A549 (cell line): Measurements from ENCODE around the gene VSX1. TPM values are rescaled to one million over a fixed set of nuclear protein-coding genes. Genes with fewer than 3 reads are reported as not detected.

Experiments
- ATAC-seq, 2 experiments: fragments of 200-7000 bp in 1 of 2; fragments of >200 bp in 1 of 2; cut with Nextera tagmentation in 1 of 2; cut with Tn5 transposase in 1 of 2; 3 replicates each; pipeline versions ENCODE4 v1.8.0 to v1.9.1; 2018 to 2020; ENCODE audit warnings: mild to moderate bottlenecking in 1 of 2, moderate library complexity in 1 of 2
- CTCF ChIA-PET: fragments of 300-600 bp; sonication (Branson Sonifier 250); formaldehyde crosslinking; extraction: SDS; loops from one replicate; lab custom pipeline; 2021; ENCODE audit warnings: antibody characterized with exemption, inconsistent platforms; lab: Yijun Ruan, JAX
- POLR2A ChIA-PET: fragments of 350-600 bp; formaldehyde crosslinking; extraction: SDS; loops from one replicate; lab custom pipeline; 2021; ENCODE audit warnings: antibody characterized with exemption, inconsistent platforms; lab: Yijun Ruan, JAX
- DNase-seq, 2 experiments: peaks; one replicate each; pipeline versions ENCODE4 v3.0.0 to v3.0.0-alpha.2; 2011 to 2016; ENCODE audit warnings: low read depth in 1 of 2, low spot score in 1 of 2
- FAIRE-seq: peaks from 2 replicates; lab custom pipeline; 2011; peaks lifted over from hg19 to GRCh38; lab: Jason Lieb, UNC
- H3K27ac ChIP-seq, 2 experiments: fragments of >200 bp; sonication (Bioruptor Twin); formaldehyde crosslinking; 3 replicates each; pipeline ENCODE4 v1.5.1; 2016 to 2017
- H3K4me1 ChIP-seq: fragments of >200 bp; sonication (Bioruptor Twin); formaldehyde crosslinking; 3 replicates; pipeline ENCODE4 v1.6.1; 2016
- H3K4me2 ChIP-seq: fragments of >200 bp; sonication (Bioruptor Twin); formaldehyde crosslinking; 3 replicates; pipeline ENCODE4 v1.6.1; 2016
- H3K4me3 ChIP-seq: fragments of >200 bp; sonication (Bioruptor Twin); formaldehyde crosslinking; 3 replicates; pipeline ENCODE4 v1.5.1; 2016
- H3K9me3 ChIP-seq: fragments of >200 bp; sonication (Bioruptor Twin); formaldehyde crosslinking; 3 replicates; pipeline ENCODE4 v1.6.1; 2016
- ATOH8 ChIP-seq: fragments of 250-450 bp; sonication (Bioruptor Pico); IDR thresholded peaks from 2 replicates; pipeline ENCODE4 v1.5.0; 2020; ENCODE audit warnings: low read depth, mild to moderate bottlenecking, moderate library complexity
- BHLHE40 ChIP-seq: IDR thresholded peaks from 2 replicates; pipeline ENCODE4 v1.6.1; 2012; ENCODE audit warnings: low read depth, low read length, inconsistent platforms
- CBX8 ChIP-seq: fragments of 200-600 bp; sonication (generic); IDR thresholded peaks from 2 replicates; pipeline ENCODE4 v1.6.1; 2016
- CEBPB ChIP-seq, 2 experiments: fragments of >200 bp in 1 of 2; sonication (Bioruptor Twin) in 1 of 2; formaldehyde crosslinking in 1 of 2; IDR thresholded peaks; 2 replicates each; pipeline ENCODE4 v1.6.1; 2012 to 2016
- CTCF ChIP-seq: fragments of >200 bp; sonication (Bioruptor Twin); formaldehyde crosslinking; IDR thresholded peaks from 3 replicates; pipeline ENCODE4 v1.5.1; 2016
- EHMT2 ChIP-seq: fragments of 200-600 bp; sonication (generic); IDR thresholded peaks from 2 replicates; pipeline ENCODE4 v1.6.1; 2016; ENCODE audit warnings: antibody characterized with exemption, low read depth, mild to moderate bottlenecking, moderate library complexity
- EP300 ChIP-seq, 2 experiments: fragments of >200 bp; sonication (Bioruptor Twin); formaldehyde crosslinking; IDR thresholded peaks; 2 replicates in 1 of 2; 3 replicates in 1 of 2; pipeline ENCODE4 v1.6.1; 2016 to 2017
- ESRRA ChIP-seq: fragments of 150-350 bp; IDR thresholded peaks from 2 replicates; pipeline ENCODE4 v1.6.1; 2014; ENCODE audit warnings: mild to moderate bottlenecking, low read length, borderline replicate concordance
- HDAC2 ChIP-seq: fragments of 200-600 bp; sonication (generic); IDR thresholded peaks from 2 replicates; pipeline ENCODE4 v1.6.1; 2016
- HES2 ChIP-seq: fragments of >200 bp; sonication (Bioruptor Twin); formaldehyde crosslinking; IDR thresholded peaks from 2 replicates; pipeline ENCODE4 v1.6.1; 2016
- JUNB ChIP-seq: fragments of >200 bp; sonication (Bioruptor Twin); formaldehyde crosslinking; IDR thresholded peaks from 2 replicates; pipeline ENCODE4 v1.6.1; 2016
- MAX ChIP-seq: IDR thresholded peaks from 2 replicates; pipeline ENCODE4 v1.6.1; 2012
- MYC ChIP-seq: IDR thresholded peaks from 2 replicates; pipeline ENCODE4 v1.6.1; 2012; ENCODE audit warnings: mild to moderate bottlenecking, inconsistent platforms, low read length, improper control_type of control experiment, borderline replicate concordance
- NPAS2 ChIP-seq: fragments of 250-450 bp; sonication (Bioruptor Pico); IDR thresholded peaks from 2 replicates; pipeline ENCODE4 v1.8.0; 2022; ENCODE audit warnings: mild to moderate bottlenecking, moderate library complexity, borderline replicate concordance
- PHF8 ChIP-seq: fragments of 200-600 bp; sonication (generic); IDR thresholded peaks from 2 replicates; pipeline ENCODE4 v1.6.1; 2016; ENCODE audit warnings: low read depth, mild to moderate bottlenecking, antibody characterized with exemption, moderate library complexity, borderline replicate concordance
- POLR2AphosphoS2 ChIP-seq: conservative IDR thresholded peaks from 2 replicates; pipeline ENCODE4 v1.6.1; 2012; ENCODE audit warnings: low read length, improper control_type of control experiment, inconsistent platforms
- RAD21 ChIP-seq, 2 experiments: fragments of >200 bp in 1 of 2; sonication (Bioruptor Twin) in 1 of 2; formaldehyde crosslinking in 1 of 2; IDR thresholded peaks in 1 of 2; conservative IDR thresholded peaks in 1 of 2; 2 replicates in 1 of 2; 3 replicates in 1 of 2; pipeline ENCODE4 v1.6.1; 2012 to 2018; ENCODE audit warnings: inconsistent platforms in 1 of 2
- REST ChIP-seq: fragments of 200-600 bp; sonication (generic); IDR thresholded peaks from 2 replicates; pipeline ENCODE4 v1.6.1; 2016; ENCODE audit warnings: antibody characterized with exemption, mild to moderate bottlenecking, moderate library complexity
- RFX5 ChIP-seq: fragments of 450-650 bp; IDR thresholded peaks from 2 replicates; pipeline ENCODE4 v1.7.1; 2014; ENCODE audit warnings: antibody characterized with exemption, mild to moderate bottlenecking, moderate library complexity
- TFCP2L1 ChIP-seq: fragments of 250-450 bp; sonication (Bioruptor Pico); IDR thresholded peaks from 2 replicates; pipeline ENCODE4 v1.5.0; 2021; ENCODE audit warnings: mild to moderate bottlenecking
- USF2 ChIP-seq: fragments of 450-650 bp; IDR thresholded peaks from 2 replicates; pipeline ENCODE4 v1.6.1; 2014; ENCODE audit warnings: antibody characterized with exemption
- ZSCAN20 ChIP-seq: fragments of 250-450 bp; sonication (Bioruptor Pico); IDR thresholded peaks from 2 replicates; pipeline ENCODE4 v1.8.0; 2022; ENCODE audit warnings: mild to moderate bottlenecking, moderate library complexity
- WGBS: methylation state at CpG from one replicate; pipeline ENCODE4 v1.1.6; 2017; ENCODE audit errors: missing lambda C conversion rate; 5-methylcytosine and 5-hydroxymethylcytosine counted together
- polyA plus RNA-seq, 4 experiments: library from polyadenylated mRNA; depleted of rRNA in 3 of 4; stranded (reverse); fragments of >200 nt; fragmentation: RNase III in 1 of 4; extraction: RNeasy Plus Mini Kit Qiagen cat#74134 plus additional on column Dnase treatment in 1 of 4; gene quantifications; 2 replicates in 3 of 4; 3 replicates in 1 of 4; pipeline ENCODE4 v1.2.3, GENCODE V29; 2011 to 2017

Gene VSX1
- polyA plus RNA-seq, 2 of the 4 experiments (the other 2 are of a cell fraction): 0.77 to 2.9 TPM

GRCh38 chr20:25044660-25045342 is 37.1 kb downstream of the VSX1 start:
- CTCF ChIA-PET: interaction anchor here (0.8 to 2.5 kb wide), 6 partner anchors 10 to 51 kb away, joined by 3 to 11 read pairs (median 6); partner anchors contain the start of gene VSX1
- H3K4me2 ChIP-seq: no peak overlapping the region
- ATAC-seq (no peak), FAIRE-seq (no peak), DNase-seq (no peak)
- no peaks in the 10 kb centered on the region for H3K9me3 ChIP-seq
- WGBS: 86% methylated on average over 14 of the region's 14 CpGs
- POLR2A ChIA-PET: no interaction called here
- H3K4me3 ChIP-seq: no peak overlapping the region
- TF ChIP-seq BHLHE40 (no peak), USF2 (no peak), RAD21 (conservative IDR thresholded peaks at IDR 0.05 in 1 of 2, IDR thresholded peaks at IDR 0.05 in 1 of 2) (no peak), JUNB (no peak), PHF8 (no peak), HDAC2 (no peak)
- H3K27ac ChIP-seq: no peak overlapping the region
- H3K4me1 ChIP-seq: no peaks in the 10 kb centered on the region

- H3K4me3 ChIP-seq: no peak overlapping the region
- FAIRE-seq: no peak
- ATAC-seq: no peak
- no peak for TF ChIP-seq CBX8
- TF ChIP-seq TFCP2L1 (CRISPR knock-in tag): no peak
- TF ChIP-seq ZSCAN20 (CRISPR knock-in tag): no peak
- no peak for TF ChIP-seq CTCF
- TF ChIP-seq CEBPB (IDR thresholded peaks at IDR 0.05): no peak
- TF ChIP-seq RFX5: no peak
- TF ChIP-seq MAX: no peak
- TF ChIP-seq HES2: no peak
- TF ChIP-seq POLR2AphosphoS2: no peak
- TF ChIP-seq ESRRA: no peak
- no peak for TF ChIP-seq EHMT2
- TF ChIP-seq ATOH8 (CRISPR knock-in tag): no peak
- no peak for TF ChIP-seq EP300 (IDR thresholded peaks at IDR 0.05)
- no peak for TF ChIP-seq NPAS2 (CRISPR knock-in tag)
- TF ChIP-seq REST: no peak
- TF ChIP-seq MYC: no peak
- DNase-seq: no peak
- 96% methylated on average over 5 of the region's 5 CpGs for WGBS
- no peak overlapping the region for H3K4me2 ChIP-seq
- POLR2A ChIA-PET: no interaction called here
- H3K4me1 ChIP-seq: no peaks in the 10 kb centered on the region
- H3K27ac ChIP-seq: no peak overlapping the region
- CTCF ChIA-PET: interaction anchor here (1.3 to 2.5 kb wide), 4 partner anchors 10 to 50 kb away, joined by 4 to 11 read pairs (median 9); no protein-coding TSS in a partner anchor
- H3K9me3 ChIP-seq: no peaks in the 10 kb centered on the region
These were observed 37.7 kb downstream of the VSX1 start for GRCh38 chr20:25044261-25044560.
